Caco-2 (cell line): ENCODE results near the gene TAP1. TPM values are rescaled to one million over a fixed set of nuclear protein-coding genes. Genes with fewer than 3 reads are reported as not detected.

ENCODE experiments used
- BruUV-seq: library from RNA; stranded (reverse); fragments of 400-500 nt; replicated peaks from 2 replicates; lab custom pipeline; 2021; lab: Mats Ljungman, UMichigan
- CTCF ChIA-PET: fragments of 300-600 bp; sonication (Branson Sonifier 250); formaldehyde crosslinking; loops from one replicate; lab custom pipeline; 2022; ENCODE audit warnings: antibody characterized with exemption; lab: Charles Lee
- POLR2A ChIA-PET: fragments of 300-600 bp; sonication (Branson Sonifier 250); formaldehyde crosslinking; loops from one replicate; lab custom pipeline; 2022; ENCODE audit warnings: antibody characterized with exemption; lab: Charles Lee
- DNase-seq, 2 experiments: peaks; one replicate each; pipeline versions ENCODE4 v3.0.0 to v3.0.0-alpha.2; 2020 to 2022
- H3K27me3 ChIP-seq: replicated peaks from 2 replicates; pipeline ENCODE4 v1.6.0; 2011; ENCODE audit warnings: low read length; ENCODE audit not compliant: control insufficient read depth, insufficient read depth
- H3K36me3 ChIP-seq: 2 replicates; pipeline ENCODE4 v1.5.1; 2011; ENCODE audit warnings: low read length; ENCODE audit not compliant: control insufficient read depth, insufficient read depth
- H3K4me1 ChIP-seq: fragments of 250-450 bp; sonication (Bioruptor Pico); 2 replicates; pipeline ENCODE4 v1.5.1; 2020; ENCODE audit warnings: mild to moderate bottlenecking
- H3K4me3 ChIP-seq: 2 replicates; pipeline ENCODE4 v1.5.1; 2011; ENCODE audit warnings: low read depth, mild to moderate bottlenecking, control low read depth, low read length
- H3K9me3 ChIP-seq: fragments of 250-450 bp; sonication (Bioruptor Pico); 2 replicates; pipeline ENCODE4 v1.5.1; 2020; ENCODE audit warnings: mild to moderate bottlenecking, moderate library complexity
- H3K27ac Mint-ChIP-seq: one replicate; pipeline ENCODE4 v1.8.0; 2022; ENCODE audit warnings: mixed read lengths; ENCODE audit not compliant: unreplicated experiment
- H3K27me3 Mint-ChIP-seq: one replicate; pipeline ENCODE4 v1.8.0; 2022; ENCODE audit warnings: mixed read lengths; ENCODE audit not compliant: insufficient read depth, unreplicated experiment
- H3K36me3 Mint-ChIP-seq: one replicate; pipeline ENCODE4 v1.8.0; 2022; ENCODE audit warnings: mild to moderate bottlenecking, mixed read lengths; ENCODE audit not compliant: insufficient read depth, unreplicated experiment
- H3K4me1 Mint-ChIP-seq: one replicate; pipeline ENCODE4 v1.8.0; 2022; ENCODE audit warnings: low read depth, mixed read lengths; ENCODE audit not compliant: unreplicated experiment
- H3K4me3 Mint-ChIP-seq: one replicate; pipeline ENCODE4 v1.8.0; 2022; ENCODE audit warnings: mild to moderate bottlenecking, moderate library complexity, mixed read lengths; ENCODE audit not compliant: unreplicated experiment
- H3K9me3 Mint-ChIP-seq: one replicate; pipeline ENCODE4 v1.8.0; 2022; ENCODE audit warnings: mixed read lengths; ENCODE audit not compliant: unreplicated experiment
- CTCF ChIP-seq, 2 experiments: fragments of 200-600 bp in 1 of 2; IDR thresholded peaks; 1 replicate in 1 of 2; 2 replicates in 1 of 2; pipeline versions ENCODE4 v1.5.1 to v1.8.0; 2011 to 2022; ENCODE audit warnings: antibody characterized with exemption in 1 of 2, control low read depth in 1 of 2, inconsistent platforms in 1 of 2, low read depth in 1 of 2, low read length in 1 of 2, mild to moderate bottlenecking in 1 of 2, moderate library complexity in 1 of 2; ENCODE audit not compliant: insufficient read depth in 1 of 2, severe bottlenecking in 1 of 2, unreplicated experiment in 1 of 2
- intact Hi-C: fragments of 100-400 bp; cut with micrococcal nuclease; formaldehyde crosslinking; loops from one replicate; pipeline ENCODE4 v1.10.0; 2022; ENCODE audit not compliant: unreplicated experiment
- total RNA-seq: library from RNA; stranded (reverse); gene quantifications from 2 replicates; pipeline ENCODE4 v1.2.3, GENCODE V29; 2022

TAP1 gene
- total RNA-seq, 1 experiment from 2014 or later = 3.7 TPM

- Histone ChIP-seq H3K4me1 (peaks cover 6% of the 10 kb centered on the region; the same call in 1 of the 2 replicates), H3K9me3 (no peaks in the 10 kb centered on the region), H3K36me3 (no peaks in the 10 kb centered on the region), H3K4me3 (peak overlapping the region; percentile 46), H3K27me3 (peaks cover 1% of the 10 kb centered on the region)
- no TSS peak for BruUV-seq
- CTCF ChIA-PET = interaction anchor here (1.2 to 3.6 kb wide), 4 partner anchors 10 to 29 kb away, joined by 5 to 79 read pairs (median 18); partner anchors contain the start of genes PSMB8 and TAP2
- H3K4me3 Mint-ChIP-seq = peak overlapping the region; percentile 88
- peaks cover 5% of the 10 kb centered on the region for H3K36me3 Mint-ChIP-seq
- peaks cover 16% of the 10 kb centered on the region for H3K4me1 Mint-ChIP-seq
- no peak overlapping the region for H3K27ac Mint-ChIP-seq
- no peak for TF ChIP-seq CTCF (IDR thresholded peaks at IDR 0.05; ENCODE audit: insufficient read depth in 1 of 2, low read depth in 1 of 2, low read length in 1 of 2, severe bottlenecking in 1 of 2, unreplicated experiment in 1 of 2)
- POLR2A ChIA-PET = interaction anchor here (2.2 kb wide), 1 partner anchor 117 kb away, joined by 17 read pairs; no protein-coding TSS in a partner anchor
- no peaks in the 10 kb centered on the region for H3K9me3 Mint-ChIP-seq
- H3K27me3 Mint-ChIP-seq = peaks cover 26% of the 10 kb centered on the region
- DNase-seq = no peak
- intact Hi-C loops = loop anchor here (1.0 kb wide), 2 partner anchors 10 to 16 kb away; partner anchors contain the start of genes PSMB8 and TAP2
These were observed 1.1 kb upstream of the TAP1 start for GRCh38 chr6:32854376-32855178.

- intact Hi-C loops = no loop called here
- peaks cover 29% of the 10 kb centered on the region for H3K27me3 Mint-ChIP-seq
- peaks cover 5% of the 10 kb centered on the region for H3K36me3 Mint-ChIP-seq
- no peaks in the 10 kb centered on the region for H3K36me3 ChIP-seq
- DNase-seq = no peak
- H3K27me3 ChIP-seq = peaks cover 1% of the 10 kb centered on the region
- peak overlapping the region; percentile 88 for H3K4me3 Mint-ChIP-seq
- H3K4me1 ChIP-seq = peaks cover 6% of the 10 kb centered on the region; the same call in 1 of the 2 replicates
- ChIA-PET POLR2A (interaction anchor here (0.5 to 2.2 kb wide), 6 partner anchors 15 to 492 kb away, joined by 3 to 17 read pairs (median 4); partner anchors contain the start of genes HLA-DQB2 and TAP2), CTCF (interaction anchor here (0.9 to 3.6 kb wide), 8 partner anchors 8 to 119 kb away, joined by 3 to 79 read pairs (median 4); partner anchors contain the start of genes PSMB8 and TAP2)
- no TSS peak for BruUV-seq
- H3K4me1 Mint-ChIP-seq = peaks cover 16% of the 10 kb centered on the region
- no peaks in the 10 kb centered on the region for H3K9me3 ChIP-seq
- H3K4me3 ChIP-seq = peak overlapping the region; percentile 46
- no peak for TF ChIP-seq CTCF (IDR thresholded peaks at IDR 0.05; ENCODE audit: insufficient read depth in 1 of 2, low read depth in 1 of 2, low read length in 1 of 2, severe bottlenecking in 1 of 2, unreplicated experiment in 1 of 2)
- no peak overlapping the region for H3K27ac Mint-ChIP-seq
- no peaks in the 10 kb centered on the region for H3K9me3 Mint-ChIP-seq
These were observed 512 bp downstream of the TAP1 start for GRCh38 chr6:32852844-32853540.
